ENCODE measurements around the gene NTF4. TPM values are rescaled to one million over a fixed set of nuclear protein-coding genes. Genes with fewer than 3 reads are reported as not detected.
A peak's percentile ranks its signal among the peaks of the same experiment; 100 is the strongest.
"Not testable (repeated sequence)": the region's sequence is repeated elsewhere in the genome, so short reads cannot be mapped to it uniquely, and the experiment has no call there.

The NTF4 gene
- total RNA-seq, 1 donor: not detected

DNA sequence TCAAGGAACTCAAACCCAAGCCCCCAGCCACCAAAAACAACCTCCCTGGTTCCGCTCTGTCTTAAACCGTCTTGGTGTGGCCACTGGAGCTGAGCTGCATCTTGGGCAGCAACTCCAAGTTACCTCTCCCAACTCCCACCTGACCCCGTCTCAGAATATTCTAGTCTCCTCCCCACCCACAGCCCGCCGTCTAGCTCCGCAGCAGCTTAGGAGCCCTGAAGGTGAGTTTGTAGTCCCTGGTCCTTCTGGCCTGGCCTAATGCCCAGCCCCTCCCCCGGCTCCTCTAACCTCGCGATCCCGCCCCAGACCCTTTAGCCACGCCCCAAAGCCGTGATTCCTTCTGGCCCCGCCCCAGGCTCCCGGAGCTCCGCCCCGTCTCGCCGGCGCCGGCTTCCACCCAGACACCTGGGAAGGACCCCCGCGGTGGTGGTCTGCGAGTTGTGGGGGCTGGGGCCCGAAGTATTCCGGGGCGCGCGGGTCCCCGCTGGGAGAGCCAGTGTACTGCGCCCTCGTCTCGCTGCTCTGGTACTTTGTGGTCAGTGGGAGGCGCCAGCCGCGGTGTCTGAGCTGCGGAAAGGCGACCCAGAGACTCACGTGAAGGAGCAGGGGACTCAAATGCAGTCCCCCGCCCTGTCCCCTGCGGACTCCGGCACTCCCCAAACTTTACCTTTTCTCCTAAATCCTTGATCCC is 45.2 kb downstream of the NTF4 start:
- TF ChIP-seq, protein P1, sequence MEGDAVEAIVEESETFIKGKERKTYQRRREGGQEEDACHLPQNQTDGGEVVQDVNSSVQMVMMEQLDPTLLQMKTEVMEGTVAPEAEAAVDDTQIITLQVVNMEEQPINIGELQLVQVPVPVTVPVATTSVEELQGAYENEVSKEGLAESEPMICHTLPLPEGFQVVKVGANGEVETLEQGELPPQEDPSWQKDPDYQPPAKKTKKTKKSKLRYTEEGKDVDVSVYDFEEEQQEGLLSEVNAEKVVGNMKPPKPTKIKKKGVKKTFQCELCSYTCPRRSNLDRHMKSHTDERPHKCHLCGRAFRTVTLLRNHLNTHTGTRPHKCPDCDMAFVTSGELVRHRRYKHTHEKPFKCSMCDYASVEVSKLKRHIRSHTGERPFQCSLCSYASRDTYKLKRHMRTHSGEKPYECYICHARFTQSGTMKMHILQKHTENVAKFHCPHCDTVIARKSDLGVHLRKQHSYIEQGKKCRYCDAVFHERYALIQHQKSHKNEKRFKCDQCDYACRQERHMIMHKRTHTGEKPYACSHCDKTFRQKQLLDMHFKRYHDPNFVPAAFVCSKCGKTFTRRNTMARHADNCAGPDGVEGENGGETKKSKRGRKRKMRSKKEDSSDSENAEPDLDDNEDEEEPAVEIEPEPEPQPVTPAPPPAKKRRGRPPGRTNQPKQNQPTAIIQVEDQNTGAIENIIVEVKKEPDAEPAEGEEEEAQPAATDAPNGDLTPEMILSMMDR (IDR thresholded peaks at IDR 0.05; ENCODE audit: insufficient read depth, low read length): peak; percentile 7
- no peak for DNase-seq (ENCODE audit: low read depth)
- H3K4me3 ChIP-seq (ENCODE audit: low read depth, low read length): peak overlapping the region; percentile 9

DNA sequence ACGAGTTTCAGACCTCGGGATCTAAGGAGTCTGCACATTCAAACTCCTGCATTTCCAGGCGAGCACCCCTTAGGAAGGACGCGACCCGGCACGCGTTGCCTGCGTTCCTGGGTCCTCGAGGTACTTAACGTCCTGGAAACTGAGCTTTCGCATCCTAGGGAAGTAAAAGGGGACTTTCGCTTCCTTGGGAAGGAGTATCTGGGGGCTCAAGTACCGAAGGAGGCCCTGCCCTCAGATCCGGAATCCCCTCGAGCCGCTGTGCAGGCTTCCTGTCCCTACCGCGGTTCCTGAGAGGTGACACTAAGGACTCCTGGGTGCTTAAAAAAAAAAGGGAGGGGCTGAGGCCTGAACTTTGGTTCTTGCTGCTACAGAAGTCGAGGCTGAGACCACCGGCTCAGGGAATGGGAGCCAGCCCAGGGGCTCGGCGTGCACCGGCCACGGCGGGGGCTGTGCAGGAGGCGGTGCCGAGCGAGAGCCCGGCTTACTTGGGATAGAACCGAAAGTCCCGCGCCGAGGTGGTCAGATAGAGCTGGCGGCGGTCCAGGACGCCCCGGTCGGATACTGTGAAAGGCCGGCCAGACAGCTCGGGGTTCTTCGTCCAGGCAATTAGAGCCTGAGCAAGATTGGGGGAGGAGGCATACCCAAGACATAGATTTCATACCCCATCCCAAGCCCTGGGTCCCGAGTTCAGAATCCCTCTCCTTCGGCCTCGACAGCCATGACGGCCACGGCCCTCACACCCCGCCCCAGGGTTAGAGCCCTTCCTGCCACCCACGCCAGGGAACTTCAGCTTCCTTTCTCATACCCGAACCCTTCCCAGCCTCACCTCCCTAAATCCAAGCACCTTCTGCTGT is 46.0 kb downstream of the NTF4 start:
- peak overlapping the region; percentile 46 for H3K4me3 ChIP-seq (ENCODE audit: low read depth, low read length)
- not testable (repeated sequence) for DNase-seq (ENCODE audit: low read depth)

DNA sequence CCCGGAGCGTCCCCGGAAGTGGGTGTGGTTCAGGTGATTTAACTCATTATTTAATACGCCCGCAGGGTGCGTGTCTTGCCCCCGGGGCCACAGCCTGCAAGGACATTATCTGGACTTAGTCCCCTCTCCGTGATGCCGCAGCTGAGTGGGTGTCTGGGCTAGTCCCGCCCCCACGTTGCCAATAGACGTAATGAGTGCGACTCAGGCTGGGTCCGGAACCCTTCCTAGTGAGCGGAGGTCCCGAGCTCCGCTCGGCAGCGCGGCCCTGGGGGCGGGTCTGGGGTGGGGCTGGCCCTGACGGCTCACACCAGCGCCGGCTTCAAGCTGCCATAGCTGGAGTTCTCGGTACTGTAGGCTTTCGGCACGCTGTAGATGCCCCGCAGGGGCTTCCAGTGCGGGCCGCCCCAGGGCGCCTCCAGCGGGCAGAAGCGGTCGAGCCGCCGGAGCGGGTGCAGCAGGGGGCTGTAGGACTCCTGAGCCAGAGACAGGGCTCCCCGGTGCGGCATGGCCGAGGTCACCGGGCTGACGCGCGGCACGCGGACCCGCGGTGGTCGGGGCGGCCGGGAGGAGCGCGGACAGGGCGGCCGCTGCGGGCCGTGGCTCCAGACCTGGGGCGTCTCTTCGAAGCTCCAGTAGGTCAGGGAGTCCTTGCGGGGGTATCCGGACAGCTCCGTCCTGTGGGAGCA is 46.8 kb downstream of the NTF4 start:
- peak overlapping the region; percentile 46 for H3K4me3 ChIP-seq (ENCODE audit: low read depth, low read length)
- TF ChIP-seq, protein P1 (IDR thresholded peaks at IDR 0.05; ENCODE audit: insufficient read depth, low read length): peak; percentile 67
- peak; percentile 30 for DNase-seq (ENCODE audit: low read depth)

DNA sequence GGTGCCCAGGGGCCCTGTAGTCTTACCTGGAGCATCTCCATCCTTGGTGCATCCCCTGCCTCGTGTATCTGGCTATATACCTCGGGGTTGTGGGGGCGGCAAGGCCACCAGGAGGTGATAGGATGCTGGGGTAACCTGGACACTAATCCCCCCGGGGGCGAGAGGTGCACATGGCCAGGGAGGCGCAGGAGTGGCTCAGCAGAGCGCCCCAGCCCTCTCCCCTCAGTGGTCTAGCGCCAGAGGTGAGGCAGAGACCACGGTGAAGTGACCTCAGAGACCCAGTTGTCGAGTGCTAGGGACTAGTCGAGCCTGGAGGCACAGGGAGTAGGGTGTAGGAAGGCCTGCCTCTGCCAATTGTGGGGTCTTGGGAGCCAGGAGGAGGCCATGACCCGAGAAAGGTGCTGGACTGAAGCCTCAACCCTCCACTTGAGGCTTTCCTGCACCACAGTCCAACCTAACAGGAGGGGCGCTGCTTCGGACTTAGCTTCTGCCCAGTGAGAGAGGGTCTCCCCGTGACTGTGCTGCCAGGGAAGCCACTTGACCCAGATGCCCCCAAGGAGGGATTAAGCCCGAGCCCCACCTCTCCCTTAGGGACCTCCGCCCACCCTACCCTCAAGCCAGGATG is 47.5 kb downstream of the NTF4 start, which contains the start of gene LHB:
LHB (minus strand) TSS at position 51 of the 625 bp plus-strand sequence; CDS start at position 41, 10 bp downstream.
- TF ChIP-seq, protein P1 (IDR thresholded peaks at IDR 0.05; ENCODE audit: insufficient read depth, low read length): no peak

DNA sequence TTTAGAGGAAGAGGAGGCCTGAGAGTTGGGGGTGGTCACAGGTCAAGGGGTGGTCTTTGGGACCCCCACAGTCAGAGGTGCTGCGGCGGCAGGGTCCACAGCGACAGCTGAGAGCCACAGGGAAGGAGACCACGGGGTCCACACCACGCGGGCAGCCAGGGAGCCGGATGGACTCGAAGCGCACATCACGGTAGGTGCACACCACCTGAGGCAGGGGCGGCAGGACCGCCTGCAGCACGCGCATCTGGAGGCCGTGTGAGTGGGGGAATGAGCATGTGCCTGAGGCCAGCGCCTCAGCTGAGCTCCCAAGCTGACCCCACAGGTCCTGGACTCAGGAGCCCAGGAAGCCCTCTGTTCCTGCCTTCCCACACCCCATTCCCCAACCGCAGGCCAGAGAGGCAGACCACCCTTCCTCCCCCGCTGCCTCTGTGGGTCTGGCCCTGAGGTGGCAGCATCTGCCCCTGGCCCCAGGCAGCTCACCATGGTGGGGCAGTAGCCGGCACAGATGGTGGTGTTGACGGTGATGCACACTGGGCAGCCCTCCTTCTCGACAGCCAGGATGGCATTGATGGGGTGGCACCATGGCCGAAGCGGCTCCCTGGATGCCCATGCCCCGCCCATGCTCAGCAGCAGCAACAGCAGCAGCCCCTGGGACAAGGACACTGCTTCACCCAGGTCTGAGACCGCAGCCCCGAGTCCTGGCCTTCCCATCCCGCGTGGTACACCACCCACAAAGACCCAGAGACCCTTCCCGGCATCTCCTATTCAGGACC is 48.4 kb downstream of the NTF4 start:
- TF ChIP-seq, protein P1 (IDR thresholded peaks at IDR 0.05; ENCODE audit: insufficient read depth, low read length): no peak
- no peak overlapping the region for H3K4me3 ChIP-seq (ENCODE audit: low read depth, low read length)
- DNase-seq (ENCODE audit: low read depth): no peak

More for the DNA sequence above, 47.5 kb downstream of the NTF4 start, which contains the start of gene LHB:
- H3K4me3 ChIP-seq (ENCODE audit: low read depth, low read length): peak within 1 kb of the TSS; percentile 46
- no peak for DNase-seq (ENCODE audit: low read depth)

DNA sequence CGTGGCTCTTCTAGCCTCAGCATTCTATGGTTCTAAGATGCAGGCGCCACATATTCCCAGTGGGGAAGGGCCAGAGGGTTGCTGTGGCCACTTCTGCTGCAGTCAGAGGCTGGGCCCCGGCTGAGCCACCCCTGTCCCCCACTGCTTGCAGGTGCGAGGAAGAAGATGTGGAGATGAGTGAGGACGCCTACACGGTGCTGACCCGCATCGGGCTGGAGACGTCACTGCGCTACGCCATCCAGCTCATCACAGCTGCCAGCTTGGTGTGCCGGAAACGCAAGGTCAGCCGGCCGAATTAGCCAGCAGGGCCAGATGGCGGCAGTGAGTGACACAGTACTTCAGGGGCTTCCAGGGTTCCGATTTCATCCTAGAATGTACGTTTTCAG is 49.8 kb downstream of the NTF4 start:
- no peak overlapping the region for H3K4me3 ChIP-seq (ENCODE audit: low read depth, low read length)
- TF ChIP-seq, protein P1 (IDR thresholded peaks at IDR 0.05; ENCODE audit: insufficient read depth, low read length): no peak
- no peak for DNase-seq (ENCODE audit: low read depth)
